Immature natural killer cell (primary cell): ENCODE measurements around the gene FTL. TPM values are rescaled to one million over a fixed set of nuclear protein-coding genes. Genes with fewer than 3 reads are reported as not detected.

Source experiments
- polyA plus RNA-seq, 3 donors: library from polyadenylated mRNA; unstranded; fragments of 300-500 nt; fragmentation: Illumina TruSeq; gene quantifications; one replicate each; pipeline ENCODE4 v1.2.3, GENCODE V29; 2021

Gene FTL
- polyA plus RNA-seq, 3 donors from 2014 or later = 3,472 to 4,403 (median 4,065) TPM

Other genes starting within 250 kb of the FTL start
- gene MAMSTR, start 245.6 kb upstream of the FTL start, polyA plus RNA-seq = 1 to 10 TPM in 1 of 3 donors, under 1 TPM in 1, not detected in 1; 0.17 to 1.1 TPM
- under 1 TPM in 1 of 3 donors, not detected in 2; 0.10 TPM for gene RASIP1, start 224.7 kb upstream of the FTL start, polyA plus RNA-seq
- gene IZUMO1, start 218.4 kb upstream of the FTL start, polyA plus RNA-seq = not detected
- not detected for gene FUT1, start 212.7 kb upstream of the FTL start, polyA plus RNA-seq
- not detected for gene FGF21, start 209.8 kb upstream of the FTL start, polyA plus RNA-seq
- gene BCAT2, start 154.3 kb upstream of the FTL start, polyA plus RNA-seq = 10 to 100 TPM; 18.0 to 21.3 (median 19.9) TPM
- gene HSD17B14, start 128.8 kb upstream of the FTL start, polyA plus RNA-seq = not detected
- 1 to 10 TPM; 3.0 to 5.9 (median 4.8) TPM for gene PLEKHA4, start 96.7 kb upstream of the FTL start, polyA plus RNA-seq
- gene PPP1R15A, start 92.9 kb upstream of the FTL start, polyA plus RNA-seq = 100 to 1,000 TPM in 1 of 3 donors, 10 to 100 TPM in 2; 41.7 to 149 (median 48.8) TPM
- gene TULP2, start 66.6 kb upstream of the FTL start, polyA plus RNA-seq = not detected
- 100 to 1,000 TPM in 1 of 3 donors, 10 to 100 TPM in 2; 76.7 to 219 (median 89.7) TPM for gene NUCB1, start 65.0 kb upstream of the FTL start, polyA plus RNA-seq
- gene DHDH, start 31.6 kb upstream of the FTL start, polyA plus RNA-seq = 1 to 10 TPM in 1 of 3 donors, not detected in 2; 1.3 TPM
- gene BAX, start 10.4 kb upstream of the FTL start, polyA plus RNA-seq = 100 to 1,000 TPM in 2 of 3 donors, 10 to 100 TPM in 1; 88.6 to 137 (median 106) TPM
- gene GYS1, start 28.0 kb downstream of the FTL start, polyA plus RNA-seq = 10 to 100 TPM; 16.0 to 40.3 (median 32.9) TPM
- 10 to 100 TPM; 64.0 to 72.7 (median 64.2) TPM for gene RUVBL2, start 28.6 kb downstream of the FTL start, polyA plus RNA-seq
- gene LHB, start 51.8 kb downstream of the FTL start, polyA plus RNA-seq = not detected
- not detected for gene CGB3, start 59.0 kb downstream of the FTL start, polyA plus RNA-seq
- gene CGB2, start 66.6 kb downstream of the FTL start, polyA plus RNA-seq = not detected
- gene CGB1, start 71.6 kb downstream of the FTL start, polyA plus RNA-seq = not detected
- gene CGB5, start 78.5 kb downstream of the FTL start, polyA plus RNA-seq = not detected
- gene CGB8, start 83.8 kb downstream of the FTL start, polyA plus RNA-seq = not detected
- not detected for gene CGB7, start 92.4 kb downstream of the FTL start, polyA plus RNA-seq
- gene NTF4, start 99.5 kb downstream of the FTL start, polyA plus RNA-seq = not detected
- not detected for gene KCNA7, start 107.4 kb downstream of the FTL start, polyA plus RNA-seq
- gene SNRNP70, start 120.1 kb downstream of the FTL start, polyA plus RNA-seq = 10 to 100 TPM; 42.6 to 84.4 (median 48.8) TPM
- 1 to 10 TPM; 3.2 to 6.9 (median 5.6) TPM for gene LIN7B, start 149.1 kb downstream of the FTL start, polyA plus RNA-seq
- 1 to 10 TPM; 2.6 to 5.5 (median 3.6) TPM for gene C19orf73, start 153.8 kb downstream of the FTL start, polyA plus RNA-seq
- gene PPFIA3, start 154.2 kb downstream of the FTL start, polyA plus RNA-seq = under 1 TPM in 2 of 3 donors, not detected in 1; 0.07 to 0.58 TPM
- gene HRC, start 190.1 kb downstream of the FTL start, polyA plus RNA-seq = not detected
- gene TRPM4, start 192.5 kb downstream of the FTL start, polyA plus RNA-seq = under 1 TPM in 1 of 3 donors, not detected in 2; 0.17 TPM